HG02763 (cell line): ENCODE measurements around the gene AGPAT2.

ENCODE experiments used
- ATAC-seq: cut with Tn5 transposase; IDR thresholded peaks from one replicate; pipeline ENCODE4 v1.9.1; 2021; ENCODE audit warnings: mild to moderate bottlenecking, moderate library complexity; ENCODE audit not compliant: unreplicated experiment

Gene AGPAT2

GRCh38 chr9:136665111-136665703 is 22.1 kb downstream of the AGPAT2 start:
- no peak for ATAC-seq

GRCh38 chr9:136664000-136664915 is 23.0 kb downstream of the AGPAT2 start:
- no peak for ATAC-seq

- ATAC-seq: no peak
Observed at GRCh38 chr9:136662656-136663581, 24.3 kb downstream of the AGPAT2 start, which contains the start of gene EGFL7. EGFL7 (plus strand) TSS chr9:136662916; CDS start chr9:136668283, 5,367 bp downstream.

- no peak for ATAC-seq
Observed at GRCh38 chr9:136662326-136662655, 25.0 kb downstream of the AGPAT2 start.

GRCh38 chr9:136661641-136662325 is 25.5 kb downstream of the AGPAT2 start:
- ATAC-seq: no peak

- no peak for ATAC-seq
Observed at GRCh38 chr9:136660971-136661550, 26.2 kb downstream of the AGPAT2 start.

GRCh38 chr9:136659861-136660784 is 27.1 kb downstream of the AGPAT2 start:
- no peak for ATAC-seq

- no peak for ATAC-seq
Observed at GRCh38 chr9:136658849-136659535, 28.3 kb downstream of the AGPAT2 start.

- no peak for ATAC-seq
Observed at GRCh38 chr9:136657974-136658848, 29.0 kb downstream of the AGPAT2 start.

- no peak for ATAC-seq
Observed at GRCh38 chr9:136656795-136657611, 30.3 kb downstream of the AGPAT2 start.

- ATAC-seq: no peak
Observed at GRCh38 chr9:136656183-136656738, 31.0 kb downstream of the AGPAT2 start.

- no peak for ATAC-seq
Observed at GRCh38 chr9:136655536-136656182, 31.6 kb downstream of the AGPAT2 start.

GRCh38 chr9:136654820-136655535 is 32.3 kb downstream of the AGPAT2 start:
- no peak for ATAC-seq

GRCh38 chr9:136653323-136654079 is 33.8 kb downstream of the AGPAT2 start:
- no peak for ATAC-seq

- ATAC-seq: no peak
Observed at GRCh38 chr9:136651860-136652259, 35.4 kb downstream of the AGPAT2 start.
